Lung microvascular endothelial cell (primary cell): ENCODE measurements around the gene SMAD9. TPM values are rescaled to one million over a fixed set of nuclear protein-coding genes. Genes with fewer than 3 reads are reported as not detected.
A peak's percentile ranks its signal among the peaks of the same experiment; 100 is the strongest.

Experiments used
- DNase-seq, 2 donors: peaks; one replicate each; pipeline versions ENCODE4 v3.0.0 to v3.0.0-alpha.2; 2010; ENCODE audit warnings: low read depth in 2 of 2
- total RNA-seq: library from RNA; depleted of rRNA; stranded (reverse); fragments of >200 nt; gene quantifications from 2 replicates; pipeline ENCODE4 v1.2.1, GENCODE V29; 2014

The SMAD9 gene
- total RNA-seq, 1 donor from 2014 or later: 14.3 TPM

DNA sequence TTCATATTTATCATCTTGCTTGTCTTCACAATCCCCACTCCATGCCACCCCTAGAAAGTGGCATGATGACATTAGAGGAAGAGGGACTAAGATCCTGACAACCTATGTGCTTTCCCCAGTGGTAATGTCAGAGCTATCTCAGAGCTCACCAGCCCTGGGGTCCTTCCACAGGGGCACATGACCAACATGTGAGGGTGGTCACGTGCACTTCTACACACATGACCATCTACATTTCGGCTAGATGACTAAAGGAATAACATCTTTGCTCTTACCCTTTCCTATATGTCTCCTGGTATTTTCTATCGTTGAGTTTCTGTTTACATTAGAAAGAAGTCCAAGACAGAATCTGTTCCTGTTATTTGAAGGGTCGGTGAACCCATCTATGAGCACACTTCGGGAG is 54.8 kb downstream of the SMAD9 start:
- no peak for DNase-seq

DNA sequence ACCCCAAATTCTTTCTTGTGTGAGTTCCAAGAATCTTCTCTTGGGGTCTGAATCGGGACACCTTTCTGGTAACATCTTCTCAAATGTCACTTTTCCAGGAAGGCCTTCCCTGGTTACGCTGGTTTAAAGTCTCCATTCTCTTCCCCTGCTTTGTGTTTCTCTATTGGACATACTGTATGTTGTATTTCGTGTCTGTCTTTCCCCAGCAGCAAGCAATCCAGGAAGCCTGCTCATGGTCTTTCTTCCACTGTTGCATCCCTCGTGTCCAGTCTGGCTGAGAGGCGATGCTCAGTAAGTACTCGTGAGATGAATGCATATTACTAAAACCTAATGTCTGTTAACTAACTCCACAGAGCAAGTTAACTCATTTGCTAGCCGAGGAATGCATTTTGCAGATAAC is 57.3 kb downstream of the SMAD9 start:
- DNase-seq: peak; percentile 17 to 29

DNA sequence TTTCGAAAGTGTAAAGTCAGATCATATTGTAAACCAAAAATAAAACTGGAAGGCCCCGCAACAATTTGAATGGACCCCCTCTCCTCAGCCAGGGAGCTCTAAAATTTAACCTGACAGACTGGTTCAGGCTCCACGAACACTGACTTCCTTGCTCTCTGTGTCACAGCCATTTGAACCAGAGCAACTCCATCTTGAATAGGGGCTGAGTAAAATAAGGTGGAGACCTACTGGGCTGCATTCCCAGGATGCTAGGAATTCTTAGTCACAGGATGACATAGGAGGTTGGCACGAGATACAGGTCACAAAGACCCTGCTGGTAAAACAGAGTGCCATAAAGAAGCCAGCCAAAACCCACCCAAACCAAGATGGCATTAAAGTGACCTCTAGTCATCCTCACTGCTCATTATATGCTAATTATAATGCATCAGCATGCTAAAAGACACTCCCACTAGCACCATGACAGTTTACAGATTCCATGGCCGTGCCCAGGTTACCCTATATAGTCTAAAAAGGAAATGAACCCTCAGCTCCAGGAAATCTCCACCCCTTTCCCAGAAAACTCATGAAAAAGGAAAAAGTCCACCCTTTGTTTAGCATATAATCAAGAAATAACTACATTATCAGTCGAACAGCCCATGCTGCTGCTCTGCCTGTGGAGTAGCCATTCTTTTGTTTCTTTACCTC is 57.9 kb downstream of the SMAD9 start:
- peak; percentile 46 to 64 for DNase-seq

DNA sequence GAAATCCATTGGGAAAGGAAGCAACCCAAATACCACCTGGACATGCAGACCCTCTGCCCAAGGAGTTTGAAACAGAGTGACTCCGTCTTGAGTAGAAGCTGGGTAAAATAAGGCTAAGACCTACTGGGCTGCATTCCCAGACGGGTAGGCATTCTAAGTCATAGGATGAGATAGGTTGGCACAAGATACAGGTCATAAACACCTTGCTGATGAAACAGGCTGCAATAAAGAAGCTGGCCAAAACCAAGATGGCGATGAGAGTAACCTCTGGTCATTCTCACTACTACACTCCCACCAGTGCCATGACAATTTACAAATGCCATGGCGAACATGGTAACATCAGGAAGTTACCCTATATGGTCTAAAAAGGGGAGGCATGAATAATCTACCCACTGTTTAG is 60.8 kb downstream of the SMAD9 start:
- DNase-seq: no peak

DNA sequence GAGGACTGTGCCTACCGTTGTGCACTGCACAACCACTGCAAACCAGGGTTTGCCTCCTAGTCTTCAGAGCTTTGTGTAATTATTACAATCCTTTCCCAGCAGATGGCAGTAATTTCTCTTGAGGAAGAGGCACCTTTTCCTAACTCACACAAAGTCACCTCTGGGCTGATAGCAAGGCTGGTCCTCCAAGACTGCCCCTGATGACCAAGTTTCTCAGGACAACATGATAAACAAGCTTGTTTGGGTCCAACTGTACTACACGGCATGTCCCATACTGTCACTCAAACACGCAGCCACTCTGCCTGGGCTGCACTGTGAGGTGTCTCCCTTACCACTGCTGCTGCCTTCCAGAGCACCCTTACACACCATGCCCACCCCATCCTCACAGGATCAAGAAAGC is 61.7 kb downstream of the SMAD9 start:
- DNase-seq: peak; percentile 74 to 75

DNA sequence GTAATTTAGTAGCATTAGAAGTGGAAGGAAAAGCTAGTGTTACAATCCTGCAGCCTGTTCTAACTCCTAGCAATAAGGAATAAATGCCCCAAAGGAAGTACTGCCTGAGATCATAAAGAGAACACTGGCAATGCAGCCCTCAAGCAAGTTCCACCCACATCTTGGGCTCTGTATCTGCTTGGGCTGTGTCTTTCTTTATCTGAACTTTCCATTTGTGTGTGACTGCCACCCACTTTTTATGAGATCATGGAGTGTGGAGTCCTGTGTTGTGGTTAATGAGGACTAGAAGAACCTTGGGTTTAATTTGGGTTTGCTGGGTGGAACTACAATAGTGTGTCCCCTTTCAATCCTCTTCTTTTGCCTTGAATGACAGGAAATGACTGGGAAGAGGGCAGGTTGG is 62.8 kb downstream of the SMAD9 start:
- no peak for DNase-seq

DNA sequence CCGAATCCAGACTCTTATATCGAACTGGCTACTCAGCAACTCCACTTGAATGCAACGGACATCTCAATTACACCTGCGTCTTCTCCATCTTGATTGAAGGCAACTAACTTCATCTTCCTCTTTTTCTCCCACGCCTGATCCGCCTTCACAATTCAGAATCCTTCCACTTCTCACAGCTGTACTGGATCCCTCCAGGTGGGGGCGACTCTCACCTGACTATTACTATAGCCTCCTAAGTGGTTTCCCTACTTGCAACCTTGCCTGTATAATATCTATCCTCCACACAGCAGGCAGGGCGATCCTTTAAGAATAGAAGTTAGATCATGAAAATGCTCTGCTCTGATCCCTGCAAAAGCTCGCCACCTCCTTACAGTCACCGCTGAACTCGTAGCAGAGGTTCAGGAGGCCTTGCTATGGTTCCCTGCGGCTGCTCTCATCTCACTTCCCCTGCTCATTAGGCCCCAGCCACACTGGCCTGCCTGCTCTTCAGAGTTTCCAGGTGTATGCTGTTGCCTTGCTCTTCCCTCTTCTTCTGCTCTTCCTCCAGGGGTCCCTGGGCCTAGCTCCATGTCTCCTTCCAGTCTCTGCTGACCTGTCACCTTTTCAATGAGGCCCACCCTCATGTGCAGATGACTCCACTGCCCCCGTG is 69.1 kb downstream of the SMAD9 start:
- peak; percentile 20 to 57 for DNase-seq

DNA sequence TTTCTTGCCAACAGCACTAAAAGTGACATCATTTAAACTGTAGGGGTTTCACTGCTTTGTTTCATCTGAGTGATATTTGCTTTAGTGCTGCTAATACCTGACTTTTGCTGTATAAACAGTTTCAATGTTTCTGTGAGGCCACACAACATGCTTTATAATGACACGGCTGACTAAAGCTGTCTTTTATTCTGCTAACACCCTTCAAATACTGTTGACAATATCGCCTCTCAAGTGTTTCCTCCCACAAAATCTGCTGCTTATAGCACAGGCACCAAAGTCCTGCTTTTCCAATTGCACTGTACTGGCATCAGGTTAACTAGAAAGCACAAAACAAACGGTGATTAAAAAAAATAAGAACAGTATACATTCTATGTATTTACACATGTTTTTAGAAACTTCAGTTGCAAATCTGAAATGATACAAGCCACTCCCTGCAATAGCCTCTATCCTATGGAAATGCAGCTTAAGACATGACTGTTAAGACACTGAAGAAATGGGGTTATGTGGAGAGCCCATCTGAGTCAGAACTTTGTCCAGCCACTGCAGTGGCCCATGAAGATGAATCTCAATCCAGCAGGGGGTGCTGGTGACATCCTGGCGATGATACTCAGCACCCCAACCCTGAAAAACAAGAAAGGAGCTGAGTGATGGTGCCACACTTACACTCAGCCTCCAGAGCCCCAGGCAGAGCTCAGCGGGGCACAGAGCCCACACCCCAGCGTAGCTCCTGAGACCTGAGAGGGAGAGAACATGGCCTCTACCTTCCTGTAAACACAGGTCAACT is 71.6 kb downstream of the SMAD9 start:
- DNase-seq: peak; percentile 41 to 42

DNA sequence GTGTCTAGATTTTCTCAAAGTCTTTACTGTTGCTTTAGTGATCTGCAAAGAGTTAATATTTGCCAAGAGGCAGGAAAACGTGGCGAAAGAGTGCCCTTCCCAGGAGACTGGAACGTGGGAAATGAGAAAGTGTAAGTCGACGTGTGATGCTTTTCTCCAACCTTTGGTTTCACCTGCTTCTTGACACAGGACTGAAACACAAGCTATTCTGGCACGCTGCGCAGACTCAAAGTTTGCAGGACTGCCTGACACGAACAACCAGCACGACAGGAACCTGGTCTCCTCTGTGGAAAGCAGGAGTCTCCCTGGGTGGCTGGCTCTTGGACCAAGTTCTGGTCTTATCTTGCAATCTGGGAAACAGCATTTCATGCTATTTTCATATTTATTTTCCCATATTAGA is 72.4 kb downstream of the SMAD9 start:
- DNase-seq: no peak

DNA sequence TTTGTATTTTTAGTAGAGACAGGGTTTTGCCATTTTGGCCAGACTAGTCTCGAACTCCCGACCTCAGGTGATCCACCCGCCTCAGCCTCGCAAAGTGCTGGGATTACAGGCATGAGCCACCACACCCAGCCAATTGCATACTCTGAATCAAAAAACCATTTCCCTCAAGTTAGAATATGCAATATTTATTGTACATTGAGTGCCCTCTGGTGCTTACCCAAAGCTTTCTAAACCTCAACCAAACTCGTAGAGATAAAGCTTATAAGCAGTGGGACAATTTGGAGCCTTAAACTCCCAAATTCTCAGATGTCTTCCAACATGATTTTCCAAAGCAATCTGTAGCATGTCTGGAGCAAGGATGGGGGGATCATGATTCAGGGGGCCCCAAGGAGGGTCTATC is 78.6 kb downstream of the SMAD9 start:
- DNase-seq: no peak

DNA sequence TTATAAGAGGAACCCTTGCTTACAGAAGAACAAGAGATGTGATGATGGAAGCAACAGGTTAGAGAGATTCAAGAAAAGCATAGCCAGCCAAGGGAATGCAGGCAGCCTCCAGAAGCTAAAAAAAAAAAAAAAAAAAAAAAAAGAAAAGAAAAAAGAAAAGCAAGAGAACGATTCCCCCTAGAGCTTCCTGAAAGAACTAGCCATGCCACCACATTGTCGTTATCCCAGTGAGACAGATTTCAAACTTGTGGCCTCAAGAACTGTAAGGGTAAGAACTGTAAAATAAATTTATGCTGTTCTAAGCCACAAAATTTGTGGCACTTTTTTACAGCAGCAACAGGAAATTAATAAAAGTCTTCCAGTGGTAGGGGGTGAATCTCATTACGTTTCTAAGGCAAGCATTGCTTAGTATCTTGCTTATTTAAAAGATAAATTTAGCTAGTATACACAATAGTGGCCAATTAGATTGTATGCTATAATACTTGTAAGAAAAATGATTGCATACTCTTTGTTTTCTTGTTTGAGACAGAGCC is 79.3 kb downstream of the SMAD9 start:
- DNase-seq: no peak

DNA sequence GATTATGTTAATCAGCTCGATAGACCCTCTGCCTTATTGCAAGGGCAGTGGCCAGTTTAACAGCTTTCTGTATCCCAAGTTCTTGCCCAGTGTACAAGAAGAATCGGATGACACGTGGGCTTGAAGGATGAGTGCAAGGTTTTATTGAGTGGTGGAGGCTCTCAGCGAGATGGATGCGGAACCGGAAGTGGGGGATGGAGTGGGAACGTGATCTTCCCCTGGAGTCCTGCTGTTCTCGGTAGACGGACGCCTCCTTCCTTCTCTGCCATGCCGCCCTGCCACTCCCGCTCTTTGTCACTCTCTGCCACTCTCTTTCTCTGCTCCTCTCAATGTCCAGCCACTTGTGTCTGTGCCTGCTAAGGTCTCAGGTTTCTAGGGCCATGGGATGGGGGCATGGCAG is 80.1 kb downstream of the SMAD9 start:
- no peak for DNase-seq

DNA sequence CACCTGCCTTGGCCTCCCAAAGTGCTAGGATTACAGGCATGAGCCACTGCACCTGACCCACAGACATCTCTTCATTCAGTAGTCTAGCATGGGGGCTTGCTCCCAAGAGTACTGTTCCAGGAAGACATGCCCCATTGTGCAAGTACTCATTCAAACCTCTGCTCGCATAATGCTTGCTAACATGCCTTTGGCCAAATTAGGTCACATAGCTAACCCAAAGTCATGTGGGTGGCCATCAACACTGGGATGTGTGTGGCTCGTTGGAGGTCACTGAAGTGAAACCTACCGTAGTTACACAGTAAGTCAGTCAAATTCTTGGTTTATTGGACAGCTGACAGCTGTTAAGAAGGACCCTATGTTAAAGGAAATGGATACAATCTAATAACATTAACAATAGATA is 80.8 kb downstream of the SMAD9 start:
- no peak for DNase-seq

DNA sequence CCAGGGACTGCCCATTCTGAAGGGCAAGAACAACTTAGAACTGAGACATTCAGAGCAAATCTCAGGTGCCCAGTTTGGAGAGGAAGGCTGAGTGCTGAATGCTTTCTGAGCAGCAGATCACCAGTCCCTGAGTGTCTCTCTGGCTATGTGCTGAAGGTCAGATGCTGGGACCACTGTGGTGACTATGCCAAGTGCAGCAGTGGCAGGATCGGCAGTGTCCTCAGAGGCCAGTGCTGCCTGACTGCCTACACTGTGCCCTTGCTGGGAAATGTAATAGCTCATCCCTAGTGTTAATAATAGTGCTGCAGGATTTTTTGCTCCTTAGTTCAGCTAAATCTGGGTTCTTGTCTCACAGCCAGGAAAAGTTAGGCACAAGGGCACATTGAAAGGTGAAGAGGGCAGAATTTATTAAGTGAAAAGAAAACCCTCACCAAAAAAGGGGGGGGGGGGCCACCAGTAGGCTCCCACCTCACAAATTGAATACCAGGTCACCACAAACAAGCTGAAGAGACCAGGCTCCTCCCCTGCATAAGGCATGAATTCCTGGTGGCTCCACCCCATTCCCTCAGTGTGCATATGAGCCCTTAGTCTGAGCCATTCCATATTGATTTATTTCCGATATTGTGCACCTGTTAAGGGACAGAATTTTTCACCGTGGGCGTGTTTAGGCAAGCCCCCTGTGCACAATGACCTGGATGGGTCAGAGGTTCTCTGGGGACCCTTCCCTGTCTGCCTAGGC is 82.5 kb downstream of the SMAD9 start:
- DNase-seq: no peak

DNA sequence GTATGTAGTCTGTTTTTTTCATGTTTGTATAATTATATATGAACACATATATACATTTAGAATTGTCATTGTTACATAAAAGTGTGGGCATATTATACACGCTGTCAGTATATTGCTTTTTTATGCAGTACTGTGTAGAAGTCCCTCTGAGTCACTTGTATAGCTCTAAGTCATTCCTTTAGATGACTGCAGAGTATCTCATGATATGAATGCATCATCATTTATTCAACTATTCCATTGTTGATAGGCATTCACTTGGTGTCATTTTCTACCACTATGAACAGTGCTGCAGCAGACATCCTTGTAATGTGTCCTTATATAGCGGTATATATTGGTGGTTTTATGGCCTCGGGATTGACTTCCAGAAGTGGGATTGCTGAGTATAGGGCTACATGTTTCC is 85.7 kb downstream of the SMAD9 start:
- peak in 1 of 2 donors; percentile 8 for DNase-seq

DNA sequence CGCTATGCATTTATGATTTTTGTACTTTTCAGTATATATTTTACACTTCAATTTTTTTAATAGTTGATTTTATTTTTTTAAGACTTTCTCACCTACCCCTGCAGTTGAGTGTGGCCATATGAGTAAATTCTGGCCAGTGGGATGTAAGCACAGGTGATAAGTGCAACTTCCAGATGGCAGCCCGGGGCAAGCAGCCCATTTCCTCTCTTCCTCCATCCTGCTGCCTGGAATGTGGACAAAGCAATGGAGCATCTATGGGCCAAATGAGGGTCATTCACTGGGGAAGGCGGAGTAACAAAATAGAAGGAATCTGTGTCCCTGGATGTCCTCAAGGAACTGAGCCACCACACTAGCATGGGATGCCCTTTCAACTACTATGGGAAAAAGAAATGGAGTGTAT is 88.7 kb downstream of the SMAD9 start:
- no peak for DNase-seq

DNA sequence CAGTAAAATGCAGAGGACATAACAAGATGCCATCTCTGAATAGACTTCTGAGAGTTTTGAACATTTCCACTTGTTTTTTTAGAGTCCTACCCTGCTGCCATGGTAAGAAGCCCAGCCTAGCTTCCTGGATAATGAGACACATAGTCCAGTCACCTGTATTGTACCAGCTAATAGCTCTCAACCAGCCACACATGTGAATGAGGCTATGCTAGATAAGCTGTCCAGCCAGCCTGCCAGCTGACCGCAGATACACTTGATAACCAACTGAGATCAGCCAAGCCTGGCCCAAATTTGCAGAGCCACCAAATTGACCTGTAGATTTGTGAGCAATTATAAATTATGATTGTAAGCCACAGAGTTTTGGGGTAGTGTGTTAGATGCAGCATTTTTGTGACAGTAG is 90.3 kb downstream of the SMAD9 start:
- no peak for DNase-seq

DNA sequence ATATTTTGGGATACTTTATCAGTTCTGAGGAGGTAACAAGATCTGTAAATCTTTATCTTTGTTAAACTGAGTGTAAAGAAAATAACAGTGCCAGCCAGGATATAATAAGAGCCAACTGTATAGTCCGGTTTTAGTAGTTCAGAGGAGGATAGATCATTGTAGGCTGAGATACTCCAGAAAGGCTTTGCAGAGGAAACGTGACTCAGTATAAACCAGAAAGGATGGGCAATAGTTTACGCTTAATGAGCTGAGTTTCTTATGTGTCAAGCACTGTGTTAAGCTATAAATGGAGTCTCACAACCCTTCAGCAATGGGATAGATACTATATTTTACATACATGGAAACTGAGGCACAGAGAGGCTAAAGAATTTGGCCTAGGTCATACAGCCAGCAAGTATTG is 97.3 kb downstream of the SMAD9 start:
- DNase-seq: peak; percentile 28 to 80

DNA sequence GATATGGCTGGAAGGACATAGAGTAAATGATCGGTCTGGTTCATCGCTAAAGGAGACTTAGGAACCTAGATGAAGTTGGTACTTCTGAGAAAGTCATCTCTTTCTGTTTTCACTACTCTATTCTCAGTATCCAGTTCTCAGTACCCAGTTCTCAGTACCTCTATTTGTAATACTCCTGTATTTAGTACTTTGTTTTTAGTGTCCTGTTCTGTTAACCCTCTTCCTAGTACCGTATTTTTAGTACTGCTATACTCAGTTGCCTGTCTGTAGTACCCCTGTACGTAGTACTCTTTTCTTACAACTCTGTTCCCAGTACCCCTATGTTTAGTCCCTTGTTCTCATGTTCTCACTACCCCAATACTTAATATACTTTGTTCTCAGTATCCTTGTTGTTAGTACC is 99.8 kb downstream of the SMAD9 start:
- DNase-seq: no peak

DNA sequence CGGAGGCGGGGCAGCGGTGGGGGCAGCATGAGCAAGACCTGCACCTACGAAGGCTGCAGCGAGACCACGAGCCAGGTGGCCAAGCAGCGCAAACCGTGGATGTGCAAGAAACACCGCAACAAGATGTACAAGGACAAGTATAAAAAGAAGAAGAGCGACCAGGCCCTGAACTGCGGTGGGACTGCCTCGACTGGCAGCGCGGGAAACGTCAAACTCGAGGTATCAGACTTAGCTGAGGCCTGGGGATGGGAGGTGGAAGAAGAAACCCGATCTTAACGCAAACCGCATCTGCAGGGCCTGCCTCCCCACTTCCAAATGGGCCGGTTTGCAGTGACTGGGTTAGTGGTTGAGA is 100.3 kb downstream of the SMAD9 start:
- DNase-seq: peak; percentile 27

DNA sequence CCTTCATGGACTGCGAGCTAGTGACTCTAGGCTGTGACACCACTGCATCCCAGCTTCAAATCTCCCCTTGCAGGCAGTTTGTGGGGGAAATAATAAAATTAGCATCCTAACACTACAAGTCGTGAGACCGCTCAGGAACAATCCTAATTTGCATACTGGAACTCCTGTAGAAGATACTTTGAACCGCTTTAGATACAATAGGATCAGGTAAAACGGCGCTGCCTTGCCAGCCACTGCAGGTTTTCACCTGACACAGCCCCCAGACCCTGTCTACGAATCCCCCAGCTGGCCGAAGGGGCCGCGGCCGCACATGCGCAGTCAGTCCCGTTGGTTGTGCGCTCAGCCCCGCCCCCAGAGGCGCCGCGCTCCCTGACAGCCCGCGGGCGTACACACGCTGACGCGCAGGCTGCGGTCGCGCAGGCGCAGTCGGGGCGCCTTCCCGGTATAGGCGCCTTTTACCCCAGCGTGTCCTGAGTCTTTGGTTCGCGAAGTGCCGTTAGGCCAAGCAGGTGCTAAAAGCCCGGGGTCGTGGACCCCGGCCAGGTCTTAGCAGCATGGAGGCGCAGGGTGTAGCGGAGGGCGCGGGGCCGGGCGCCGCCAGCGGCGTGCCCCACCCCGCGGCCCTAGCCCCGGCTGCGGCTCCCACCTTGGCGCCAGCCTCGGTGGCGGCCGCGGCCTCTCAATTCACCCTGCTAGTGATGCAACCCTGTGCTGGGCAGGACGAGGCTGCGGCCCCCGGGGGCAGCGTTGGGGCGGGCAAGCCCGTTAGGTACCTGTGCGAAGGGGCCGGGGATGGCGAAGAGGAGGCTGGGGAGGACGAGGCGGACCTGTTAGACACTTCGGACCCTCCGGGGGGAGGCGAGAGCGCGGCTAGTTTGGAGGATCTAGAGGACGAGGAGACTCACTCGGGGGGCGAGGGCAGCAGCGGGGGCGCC is 101.0 kb downstream of the SMAD9 start, which contains the start of gene RFXAP:
Gene RFXAP (plus strand): TSS at position 419 of the 935 bp plus-strand sequence. CDS start 136 bp downstream, at position 555.
- DNase-seq: peak; percentile 88 to 93
